ENCODE results near the gene RAB7A. TPM values are rescaled to one million over a fixed set of nuclear protein-coding genes. Genes with fewer than 3 reads are reported as not detected.

The RAB7A gene
- total and polyA plus RNA-seq, 2 of the 13 experiments (the other 11 are each of a cell fraction or from before 2014, with no cell fraction given), result 26.5 to 182 TPM

- DNase-seq (ENCODE audit: low spot score), result no peak
- TF ChIP-seq RBM22 (optimal IDR thresholded peaks at IDR 0.05; ENCODE audit: low read length) (peak; percentile 53), GABPB1 (CRISPR knock-in tag; IDR thresholded peaks at IDR 0.05) (no peak)
- Histone ChIP-seq H3K4me2 (ENCODE audit: low read depth, low read length) (no peak overlapping the region), H2AFZ (ENCODE audit: low read length) (no peak overlapping the region), H3K27me3 (ENCODE audit: control insufficient read depth in 1 of 2, insufficient read depth in 2 of 2, low read length in 2 of 2) (no peaks in the 10 kb centered on the region), H3K4me1 (ENCODE audit: insufficient read depth, low read length) (no peaks in the 10 kb centered on the region), H4K20me1 (ENCODE audit: insufficient read depth, low read length) (peaks cover 3% of the 10 kb centered on the region; the same call in 1 of the 2 replicates), H3K79me2 (ENCODE audit: insufficient read depth, low read length) (no peaks in the 10 kb centered on the region), H3K9me3 (ENCODE audit: low read length) (no peaks in the 10 kb centered on the region), H3K9ac (ENCODE audit: insufficient read depth, low read depth, low read length) (no peak overlapping the region), H3K4me3 (replicated peaks in 1 of 3; ENCODE audit: insufficient read depth in 1 of 3, low read depth in 2 of 3, low read length in 3 of 3) (no peak overlapping the region), H3K36me3 (replicated peaks in 1 of 2; ENCODE audit: control insufficient read depth in 1 of 2, insufficient read depth in 2 of 2, low read length in 2 of 2) (peaks cover 30 to 73% of the 10 kb centered on the region in 2 experiments), H3K27ac (ENCODE audit: extremely low read length, insufficient read depth, low read length) (no peak overlapping the region)
- WGBS (ENCODE audit: low lambda C conversion rate), result 97% methylated on average over 5 of the region's 5 CpGs
- intact Hi-C loops (cut with micrococcal nuclease; ENCODE audit: unreplicated experiment) (no loop called here), in situ Hi-C loops (cut with HindIII; ENCODE audit: extremely low pct_ligation_motif_present, low pct_unique_long_range_greater_than_20kb) (loop anchor here (10.0 kb wide), 1 partner anchor 130 kb away; no protein-coding TSS in a partner anchor)
- no TSS peak for BruUV-seq (replicated peaks)
- no peak for FAIRE-seq
- ATAC-seq, result no peak
- ChIA-PET CTCF (ENCODE audit: low intra/inter-chr PET ratio, low total read pairs) (no interaction called here), POLR2A (no interaction called here)
Observed at GRCh38 chr3:128804811-128805155, 78.8 kb downstream of the RAB7A start.

- TF ChIP-seq HMGA1 (CRISPR knock-in tag; conservative IDR thresholded peaks at IDR 0.05) (no peak), CREB1 (IDR thresholded peaks at IDR 0.05) (peak; percentile 56), CREB1 (CRISPR knock-in tag; IDR thresholded peaks at IDR 0.05) (no peak), SIN3A (IDR thresholded peaks at IDR 0.05; ENCODE audit: borderline replicate concordance, low read depth, low read length) (no peak), PHF20 (CRISPR knock-in tag; IDR thresholded peaks at IDR 0.05) (no peak), RXRB (CRISPR knock-in tag; IDR thresholded peaks at IDR 0.05; ENCODE audit: borderline replicate concordance) (no peak), CEBPG (CRISPR knock-in tag; IDR thresholded peaks at IDR 0.05) (no peak)
- Histone ChIP-seq H3K4me3 (replicated peaks in 1 of 3; ENCODE audit: insufficient read depth in 1 of 3, low read depth in 2 of 3, low read length in 3 of 3) (no peak overlapping the region), H3K27me3 (ENCODE audit: control insufficient read depth in 1 of 2, insufficient read depth in 2 of 2, low read length in 2 of 2) (no peaks in the 10 kb centered on the region), H3K4me2 (ENCODE audit: low read depth, low read length) (no peak overlapping the region), H3K79me2 (ENCODE audit: insufficient read depth, low read length) (no peaks in the 10 kb centered on the region), H3K27ac (ENCODE audit: extremely low read length, insufficient read depth, low read length) (no peak overlapping the region), H3K4me1 (ENCODE audit: insufficient read depth, low read length) (no peaks in the 10 kb centered on the region), H3K36me3 (replicated peaks in 1 of 2; ENCODE audit: control insufficient read depth in 1 of 2, insufficient read depth in 2 of 2, low read length in 2 of 2) (peaks cover 28 to 69% of the 10 kb centered on the region in 2 experiments), H4K20me1 (ENCODE audit: insufficient read depth, low read length) (peaks cover 3% of the 10 kb centered on the region; the same call in 1 of the 2 replicates), H3K9ac (ENCODE audit: insufficient read depth, low read depth, low read length) (no peak overlapping the region), H3K9me3 (ENCODE audit: low read length) (no peaks in the 10 kb centered on the region), H2AFZ (ENCODE audit: low read length) (no peak overlapping the region)
- no peak for FAIRE-seq
- ChIA-PET CTCF (ENCODE audit: low intra/inter-chr PET ratio, low total read pairs) (no interaction called here), POLR2A (no interaction called here)
- BruUV-seq (replicated peaks), result no TSS peak
- DNase-seq (ENCODE audit: low spot score), result no peak
- intact Hi-C loops (cut with micrococcal nuclease; ENCODE audit: unreplicated experiment) (no loop called here), in situ Hi-C loops (cut with HindIII; ENCODE audit: extremely low pct_ligation_motif_present, low pct_unique_long_range_greater_than_20kb) (loop anchor here (10.0 kb wide), 1 partner anchor 131 kb away; no protein-coding TSS in a partner anchor)
- 94% methylated on average over 4 of the region's 4 CpGs for WGBS (ENCODE audit: low lambda C conversion rate)
- no peak for ATAC-seq
Observed at GRCh38 chr3:128805772-128806171, 79.8 kb downstream of the RAB7A start.
